ENCODE data around the gene MAD2L1BP. TPM values are rescaled to one million over a fixed set of nuclear protein-coding genes. Genes with fewer than 3 reads are reported as not detected.

The MAD2L1BP gene
- total and polyA plus RNA-seq, 2 of the 13 experiments (the other 11 are each of a cell fraction or from before 2014, with no cell fraction given), result 54.2 to 55.5 TPM

GRCh38 chr6:43671801-43672690 lies 36.4 kb downstream of the MAD2L1BP start (continued):
- TF ChIP-seq, protein P1, sequence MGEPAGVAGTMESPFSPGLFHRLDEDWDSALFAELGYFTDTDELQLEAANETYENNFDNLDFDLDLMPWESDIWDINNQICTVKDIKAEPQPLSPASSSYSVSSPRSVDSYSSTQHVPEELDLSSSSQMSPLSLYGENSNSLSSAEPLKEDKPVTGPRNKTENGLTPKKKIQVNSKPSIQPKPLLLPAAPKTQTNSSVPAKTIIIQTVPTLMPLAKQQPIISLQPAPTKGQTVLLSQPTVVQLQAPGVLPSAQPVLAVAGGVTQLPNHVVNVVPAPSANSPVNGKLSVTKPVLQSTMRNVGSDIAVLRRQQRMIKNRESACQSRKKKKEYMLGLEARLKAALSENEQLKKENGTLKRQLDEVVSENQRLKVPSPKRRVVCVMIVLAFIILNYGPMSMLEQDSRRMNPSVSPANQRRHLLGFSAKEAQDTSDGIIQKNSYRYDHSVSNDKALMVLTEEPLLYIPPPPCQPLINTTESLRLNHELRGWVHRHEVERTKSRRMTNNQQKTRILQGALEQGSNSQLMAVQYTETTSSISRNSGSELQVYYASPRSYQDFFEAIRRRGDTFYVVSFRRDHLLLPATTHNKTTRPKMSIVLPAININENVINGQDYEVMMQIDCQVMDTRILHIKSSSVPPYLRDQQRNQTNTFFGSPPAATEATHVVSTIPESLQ (CRISPR knock-in tag; conservative IDR thresholded peaks at IDR 0.05), result no peak
- TF ChIP-seq ZNF543 (CRISPR knock-in tag; IDR thresholded peaks at IDR 0.05), result no peak
- no peak for TF ChIP-seq NR3C1 (CRISPR knock-in tag; IDR thresholded peaks at IDR 0.05)
- TF ChIP-seq ZNF441 (CRISPR knock-in tag; IDR thresholded peaks at IDR 0.05; ENCODE audit: borderline replicate concordance), result no peak; the same call in 1 of the 2 replicates
- TF ChIP-seq HCFC1 (IDR thresholded peaks at IDR 0.05; ENCODE audit: low read depth, low read length), result no peak
- no peak for TF ChIP-seq HES4 (CRISPR knock-in tag; IDR thresholded peaks at IDR 0.05; ENCODE audit: borderline replicate concordance)
- TF ChIP-seq ZNF569 (CRISPR knock-in tag; IDR thresholded peaks at IDR 0.05; ENCODE audit: borderline replicate concordance), result no peak
- TF ChIP-seq ZNF766 (CRISPR knock-in tag; IDR thresholded peaks at IDR 0.05; ENCODE audit: borderline replicate concordance), result no peak
- TF ChIP-seq FOXP4 (CRISPR knock-in tag; IDR thresholded peaks at IDR 0.05), result peak; percentile 97
- no peak for TF ChIP-seq ZNF550 (CRISPR knock-in tag; IDR thresholded peaks at IDR 0.05; ENCODE audit: borderline replicate concordance)
- no peak for TF ChIP-seq CEBPZ (IDR thresholded peaks at IDR 0.05; ENCODE audit: low read length)
- no peak; the same call in 1 of the 2 replicates for TF ChIP-seq ZNF691 (CRISPR knock-in tag; IDR thresholded peaks at IDR 0.05; ENCODE audit: borderline replicate concordance, low read depth)
- TF ChIP-seq ZBTB10 (CRISPR knock-in tag; IDR thresholded peaks at IDR 0.05; ENCODE audit: borderline replicate concordance), result no peak
- TF ChIP-seq CBX2 (IDR thresholded peaks at IDR 0.05; ENCODE audit: low read depth, low read length), result no peak
- TF ChIP-seq CBX2 (CRISPR knock-in tag; IDR thresholded peaks at IDR 0.05; ENCODE audit: low read depth), result no peak
- no peak for TF ChIP-seq NONO (IDR thresholded peaks at IDR 0.05)
- TF ChIP-seq NONO (CRISPR knock-in tag; conservative IDR thresholded peaks at IDR 0.05), result no peak; the same call in 1 of the 2 replicates
- TF ChIP-seq RELA (CRISPR knock-in tag; IDR thresholded peaks at IDR 0.05), result no peak
